Loucy (cell line): ENCODE data around the gene CACNA1B.

Experiments used
- CTCF ChIP-seq: fragments of 200-600 bp; sonication (generic); conservative IDR thresholded peaks from 2 replicates; pipeline ENCODE4 v1.5.1; 2014; ENCODE audit warnings: mild to moderate bottlenecking, antibody characterized with exemption, low read length
- EZH2phosphoT487 ChIP-seq: fragments of 200-600 bp; IDR thresholded peaks from 2 replicates; pipeline ENCODE4 v1.6.1; 2018; ENCODE audit warnings: antibody characterized with exemption, mild to moderate bottlenecking, moderate library complexity, borderline replicate concordance

DNA sequence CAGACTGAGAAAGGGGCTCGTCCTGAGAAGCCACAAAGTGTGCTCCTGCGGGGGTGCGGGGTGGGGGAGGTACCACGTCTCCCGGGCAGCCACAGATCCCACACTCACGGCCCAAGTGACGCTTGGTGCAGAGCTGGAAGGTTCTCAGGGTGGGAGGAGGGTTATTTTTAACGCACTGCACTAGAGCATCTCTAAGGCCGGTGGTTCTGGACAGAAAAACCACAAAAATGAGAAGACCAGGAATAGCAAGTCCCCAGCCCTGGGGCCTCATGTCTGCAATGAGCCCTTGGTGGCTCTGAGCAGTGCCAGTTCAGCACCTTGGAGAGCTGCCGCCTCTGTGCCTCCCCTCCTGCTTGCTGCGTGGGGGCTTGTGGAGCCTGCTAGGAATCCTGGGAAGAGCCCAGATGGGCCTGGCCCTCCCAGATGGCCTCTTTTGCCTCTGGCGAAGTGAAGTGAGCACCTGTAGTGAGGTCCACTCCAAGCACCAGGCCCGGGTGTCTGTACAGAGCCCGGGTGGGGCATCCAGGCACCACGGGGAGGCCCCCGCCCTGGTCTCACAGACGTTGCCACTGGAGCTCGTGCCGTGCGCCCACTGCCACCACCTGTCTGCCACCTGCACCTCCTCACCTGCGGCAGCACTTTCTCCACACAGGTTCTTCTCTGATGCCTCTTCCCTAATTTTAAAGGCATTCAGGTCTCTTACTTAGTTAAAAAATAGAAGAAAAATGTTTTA is 48.9 kb upstream of the CACNA1B start:
- TF ChIP-seq CTCF (no peak), EZH2phosphoT487 (no peak)
